OCI-LY3 (cell line): ENCODE results near the gene TENM4.

Experiments used
- EZH2phosphoT487 ChIP-seq: fragments of 200-600 bp; shearing (Covaris generic); IDR thresholded peaks from 2 replicates; pipeline ENCODE4 v1.6.1; 2018; ENCODE audit warnings: antibody characterized with exemption, mixed run types, low read depth
- TF ChIP-seq, protein P1 (sequence below): fragments of 200-600, 300-600 bp; sonication (generic); IDR thresholded peaks from 2 replicates; pipeline ENCODE4 v1.5.1; 2014; ENCODE audit warnings: antibody characterized with exemption, low read length, low read depth

DNA sequence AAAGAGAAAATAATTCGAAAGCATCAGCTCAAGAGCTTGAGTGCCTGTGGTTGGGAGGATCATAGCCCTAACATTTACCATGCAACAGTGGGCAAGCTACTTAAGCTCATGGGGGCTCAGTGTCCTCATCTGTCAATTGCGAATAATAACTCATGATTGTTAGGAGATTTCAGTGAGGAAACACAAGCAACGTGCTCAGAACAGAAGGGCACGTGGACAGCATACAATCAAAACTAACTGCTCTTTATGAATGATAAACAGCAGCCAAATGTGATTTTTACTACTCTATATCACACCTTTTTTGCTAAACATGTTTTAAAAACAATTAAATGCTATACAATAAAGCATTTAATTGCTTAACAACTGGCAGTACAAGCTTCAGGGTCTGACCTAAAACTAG, 556.1 kb downstream of the TENM4 start:
- TF ChIP-seq, protein P1, sequence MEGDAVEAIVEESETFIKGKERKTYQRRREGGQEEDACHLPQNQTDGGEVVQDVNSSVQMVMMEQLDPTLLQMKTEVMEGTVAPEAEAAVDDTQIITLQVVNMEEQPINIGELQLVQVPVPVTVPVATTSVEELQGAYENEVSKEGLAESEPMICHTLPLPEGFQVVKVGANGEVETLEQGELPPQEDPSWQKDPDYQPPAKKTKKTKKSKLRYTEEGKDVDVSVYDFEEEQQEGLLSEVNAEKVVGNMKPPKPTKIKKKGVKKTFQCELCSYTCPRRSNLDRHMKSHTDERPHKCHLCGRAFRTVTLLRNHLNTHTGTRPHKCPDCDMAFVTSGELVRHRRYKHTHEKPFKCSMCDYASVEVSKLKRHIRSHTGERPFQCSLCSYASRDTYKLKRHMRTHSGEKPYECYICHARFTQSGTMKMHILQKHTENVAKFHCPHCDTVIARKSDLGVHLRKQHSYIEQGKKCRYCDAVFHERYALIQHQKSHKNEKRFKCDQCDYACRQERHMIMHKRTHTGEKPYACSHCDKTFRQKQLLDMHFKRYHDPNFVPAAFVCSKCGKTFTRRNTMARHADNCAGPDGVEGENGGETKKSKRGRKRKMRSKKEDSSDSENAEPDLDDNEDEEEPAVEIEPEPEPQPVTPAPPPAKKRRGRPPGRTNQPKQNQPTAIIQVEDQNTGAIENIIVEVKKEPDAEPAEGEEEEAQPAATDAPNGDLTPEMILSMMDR = no peak
- TF ChIP-seq EZH2phosphoT487 = no peak
